Colon (tissue), 2 donors: ENCODE results near the gene SKAP1.
"Not testable (repeated sequence)": the region's sequence is repeated elsewhere in the genome, so short reads cannot be mapped to it uniquely, and the experiment has no call there.

Source experiments
- FAIRE-seq: peaks from 2 replicates; lab custom pipeline; 2012; peaks lifted over from hg19 to GRCh38; lab: Jason Lieb, UNC
- donor health status: control.
- donor health status: control.

The SKAP1 gene

GRCh38 chr17:48412841-48413240 is 17.2 kb downstream of the SKAP1 start:
- no peak for FAIRE-seq

GRCh38 chr17:48410821-48411220 is 19.2 kb downstream of the SKAP1 start:
- FAIRE-seq = not testable (repeated sequence)

GRCh38 chr17:48409607-48410006 is 20.4 kb downstream of the SKAP1 start:
- no peak for FAIRE-seq

- peak; percentile 53 for FAIRE-seq
Observed at GRCh38 chr17:48406936-48407567, 23.0 kb downstream of the SKAP1 start.

GRCh38 chr17:48394821-48395220 is 35.2 kb downstream of the SKAP1 start:
- FAIRE-seq = no peak

- no peak for FAIRE-seq
Observed at GRCh38 chr17:48393283-48393682, 36.7 kb downstream of the SKAP1 start.

- no peak for FAIRE-seq
Observed at GRCh38 chr17:48392857-48393256, 37.2 kb downstream of the SKAP1 start.

- no peak for FAIRE-seq
Observed at GRCh38 chr17:48391444-48391843, 38.6 kb downstream of the SKAP1 start.

GRCh38 chr17:48389903-48390302 is 40.1 kb downstream of the SKAP1 start:
- FAIRE-seq = no peak

GRCh38 chr17:48388955-48389743 is 40.9 kb downstream of the SKAP1 start:
- no peak for FAIRE-seq

- FAIRE-seq = no peak
Observed at GRCh38 chr17:48386826-48387225, 43.2 kb downstream of the SKAP1 start.

- no peak for FAIRE-seq
Observed at GRCh38 chr17:48385319-48385718, 44.7 kb downstream of the SKAP1 start.

- no peak for FAIRE-seq
Observed at GRCh38 chr17:48384164-48384563, 45.9 kb downstream of the SKAP1 start.

- FAIRE-seq = no peak
Observed at GRCh38 chr17:48382989-48383388, 47.0 kb downstream of the SKAP1 start.

- FAIRE-seq = no peak
Observed at GRCh38 chr17:48378708-48379392, 51.2 kb downstream of the SKAP1 start.

- no peak for FAIRE-seq
Observed at GRCh38 chr17:48378238-48378637, 51.8 kb downstream of the SKAP1 start.

GRCh38 chr17:48376682-48377325 is 53.2 kb downstream of the SKAP1 start:
- FAIRE-seq = no peak

- FAIRE-seq = no peak
Observed at GRCh38 chr17:48375356-48375755, 54.7 kb downstream of the SKAP1 start.

GRCh38 chr17:48374650-48375230 is 55.3 kb downstream of the SKAP1 start:
- no peak for FAIRE-seq

GRCh38 chr17:48373883-48374282 is 56.1 kb downstream of the SKAP1 start:
- FAIRE-seq = no peak

- FAIRE-seq = no peak
Observed at GRCh38 chr17:48373130-48373830, 56.7 kb downstream of the SKAP1 start.

- not testable (repeated sequence) for FAIRE-seq
Observed at GRCh38 chr17:48368967-48369366, 61.0 kb downstream of the SKAP1 start.
